ENCODE measurements around the gene R3HDM4.
"Not testable (repeated sequence)": the region's sequence is repeated elsewhere in the genome, so short reads cannot be mapped to it uniquely, and the experiment has no call there.

The R3HDM4 gene

GRCh38 chr19:871446-872265, 41.4 kb downstream of the R3HDM4 start:
- no peak for DNase-seq

DNA sequence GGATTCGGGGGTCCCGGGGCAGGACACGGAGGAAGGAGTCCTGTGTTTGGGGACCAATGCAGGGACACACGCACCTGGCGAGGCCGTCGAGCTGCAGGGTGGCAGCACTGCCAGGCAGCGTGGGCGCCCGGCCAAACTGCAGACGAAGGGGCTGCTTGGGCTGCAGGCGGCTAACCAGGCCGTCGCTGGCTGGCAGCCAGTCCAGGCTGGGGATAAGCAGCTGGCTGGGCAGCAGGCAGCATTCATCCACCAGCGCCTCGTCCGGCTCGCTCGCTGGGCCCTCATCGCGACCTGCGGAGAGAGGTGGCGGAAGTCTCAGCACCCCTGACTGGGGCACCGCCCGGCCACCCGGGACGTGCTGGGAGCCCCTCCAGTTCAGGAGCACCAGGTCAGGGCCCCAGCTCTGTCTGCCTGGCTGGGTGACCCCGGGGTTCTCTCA, 42.0 kb downstream of the R3HDM4 start:
- no peak for DNase-seq

GRCh38 chr19:870314-870713, 42.7 kb downstream of the R3HDM4 start:
- no peak for DNase-seq

DNA sequence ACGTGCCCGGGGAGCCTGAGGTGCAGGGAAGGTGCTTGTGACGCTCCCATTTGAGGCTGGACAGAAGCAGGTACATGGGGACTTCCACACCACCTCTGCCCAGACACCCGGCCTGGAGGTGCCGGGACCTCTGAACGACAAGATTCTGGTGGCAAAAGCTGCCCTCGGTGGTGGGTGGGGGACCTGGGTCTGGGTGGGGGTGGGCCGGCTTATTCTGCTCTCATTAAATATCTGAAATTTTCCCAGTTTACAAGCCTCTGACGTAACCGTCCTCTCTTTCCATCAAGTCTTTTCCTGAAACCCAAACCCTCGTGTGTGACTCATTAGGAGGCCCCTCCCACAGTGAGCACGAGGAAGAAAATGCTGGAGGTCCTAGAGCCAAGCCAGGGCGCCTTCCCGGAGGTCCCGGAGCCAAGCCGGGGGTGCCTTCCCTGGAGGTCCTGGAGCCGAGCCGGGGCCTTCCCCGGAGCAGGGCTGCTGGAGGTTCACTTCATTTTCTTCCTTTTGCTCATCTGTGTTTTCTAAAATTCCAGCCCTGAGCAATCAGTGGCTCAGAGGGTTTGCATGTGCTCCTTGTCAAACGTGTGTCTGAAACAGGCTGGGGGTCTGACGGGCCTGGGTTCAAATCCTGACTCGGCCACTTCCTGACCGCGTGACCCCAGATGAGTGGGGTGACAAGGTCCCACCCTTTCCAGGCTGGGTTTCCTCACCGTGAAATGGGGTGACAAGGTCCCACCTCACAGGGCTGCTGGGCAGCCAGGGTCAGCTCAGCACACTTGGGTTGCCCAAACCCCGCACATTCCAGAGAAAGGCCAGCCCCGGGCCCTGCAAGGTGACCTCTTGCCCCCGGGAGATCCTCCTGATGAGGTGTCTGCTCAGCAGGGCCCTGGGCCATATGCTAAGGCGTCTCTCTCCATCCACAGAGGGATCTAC, 43.5 kb downstream of the R3HDM4 start:
- DNase-seq = no peak

GRCh38 chr19:868458-869244, 44.4 kb downstream of the R3HDM4 start:
- no peak for DNase-seq

DNA sequence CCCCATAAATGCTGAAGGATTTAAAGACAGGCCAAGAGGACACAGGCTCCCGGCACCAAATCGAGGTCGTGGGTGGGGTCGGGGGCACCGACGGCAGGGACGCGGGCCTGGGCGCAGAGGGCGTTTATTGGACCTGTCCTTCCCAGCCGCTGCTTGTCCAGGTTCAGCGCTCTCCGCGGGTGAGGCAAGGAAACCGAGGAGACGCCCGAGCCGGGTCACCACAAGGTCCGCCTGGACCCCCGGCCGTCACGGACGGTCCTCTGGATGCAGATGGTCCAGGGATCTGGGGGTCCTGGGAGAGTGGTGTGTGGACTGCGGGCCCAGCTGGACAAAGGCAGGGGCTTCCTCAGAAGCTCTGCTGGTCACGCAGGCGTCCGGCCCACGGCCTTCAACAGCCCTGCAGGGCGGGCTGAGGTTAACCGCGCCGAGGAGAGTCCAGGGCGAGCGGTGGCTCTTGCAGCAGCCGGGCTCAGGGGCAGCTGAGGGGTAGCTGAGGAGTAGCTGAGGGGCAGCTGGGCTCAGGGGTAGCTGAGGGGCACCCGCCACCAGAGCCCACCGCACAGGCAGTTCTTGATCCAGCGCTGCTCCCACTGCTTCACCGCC, 45.1 kb downstream of the R3HDM4 start:
- DNase-seq = no peak

GRCh38 chr19:867301-867793, 45.7 kb downstream of the R3HDM4 start:
- DNase-seq = no peak

- DNase-seq = no peak
These were observed 46.2 kb downstream of the R3HDM4 start for GRCh38 chr19:866769-867300.

GRCh38 chr19:863315-863620, 49.8 kb downstream of the R3HDM4 start:
- DNase-seq = no peak

- peak; percentile 53 for DNase-seq
These were observed 50.3 kb downstream of the R3HDM4 start for GRCh38 chr19:862581-863314.

DNA sequence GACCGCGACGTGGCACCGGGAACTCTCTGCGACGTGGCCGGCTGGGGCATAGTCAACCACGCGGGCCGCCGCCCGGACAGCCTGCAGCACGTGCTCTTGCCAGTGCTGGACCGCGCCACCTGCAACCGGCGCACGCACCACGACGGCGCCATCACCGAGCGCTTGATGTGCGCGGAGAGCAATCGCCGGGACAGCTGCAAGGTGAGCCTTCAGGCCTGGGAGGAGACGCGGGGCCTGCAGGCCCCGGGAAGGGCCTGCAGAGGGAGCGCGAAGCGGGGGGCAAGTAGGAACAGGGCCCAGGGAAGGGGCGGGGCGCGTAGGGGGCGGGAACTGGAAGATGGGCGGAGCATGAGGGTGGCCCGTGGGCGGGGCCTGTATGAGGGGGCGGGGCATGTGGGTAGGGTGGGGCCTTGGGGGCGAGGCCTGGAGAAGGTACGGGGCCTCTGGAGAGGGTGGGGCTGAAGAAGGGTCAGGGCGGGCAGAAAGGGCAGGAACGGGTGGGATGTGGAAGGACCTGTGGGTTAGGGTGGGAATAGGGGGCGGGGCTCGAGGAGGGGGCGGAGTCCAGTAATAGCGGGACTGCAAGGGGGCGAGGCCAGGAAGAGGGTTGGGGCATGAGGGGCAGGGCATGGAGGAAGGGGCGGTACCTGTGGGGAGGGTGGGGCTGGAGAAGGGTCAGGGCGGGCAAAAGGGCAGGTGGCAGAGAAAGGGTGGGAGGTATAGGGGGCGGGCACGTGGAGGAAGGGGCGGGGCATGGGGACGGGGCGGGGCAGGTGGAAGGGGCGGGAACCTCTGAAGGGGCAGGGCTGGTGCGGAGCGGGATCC, 51.1 kb downstream of the R3HDM4 start:
- peak; percentile 19 for DNase-seq

DNA sequence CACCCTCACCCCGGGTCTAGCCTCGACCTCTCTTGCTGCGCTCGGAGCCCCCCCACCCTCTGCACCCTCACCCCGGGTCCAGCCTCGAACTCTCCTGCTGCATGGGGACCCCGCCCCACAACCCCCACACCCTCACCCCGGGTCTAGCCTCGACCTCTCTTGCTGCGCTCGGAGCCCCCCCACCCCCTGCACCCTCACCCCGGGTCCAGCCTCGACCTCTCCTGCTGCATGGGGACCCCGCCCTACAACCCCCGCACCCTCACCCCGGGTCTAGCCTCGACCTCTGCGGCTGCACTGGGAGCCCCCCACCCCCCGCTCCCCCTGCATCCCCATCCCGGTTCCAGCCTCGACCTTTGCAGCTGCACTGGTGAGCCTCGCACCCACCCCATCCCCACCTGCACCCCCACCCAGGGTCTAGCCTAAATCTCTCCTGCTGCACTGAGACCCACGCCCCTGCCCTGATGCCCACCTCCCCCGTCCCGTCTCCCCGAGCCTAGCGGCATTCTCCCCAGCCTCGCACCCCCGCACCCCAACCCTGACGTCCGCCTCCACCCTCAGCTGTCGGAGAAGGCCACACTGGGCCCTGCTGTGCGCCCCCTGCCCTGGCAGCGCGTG, 51.8 kb downstream of the R3HDM4 start:
- DNase-seq = no peak

DNA sequence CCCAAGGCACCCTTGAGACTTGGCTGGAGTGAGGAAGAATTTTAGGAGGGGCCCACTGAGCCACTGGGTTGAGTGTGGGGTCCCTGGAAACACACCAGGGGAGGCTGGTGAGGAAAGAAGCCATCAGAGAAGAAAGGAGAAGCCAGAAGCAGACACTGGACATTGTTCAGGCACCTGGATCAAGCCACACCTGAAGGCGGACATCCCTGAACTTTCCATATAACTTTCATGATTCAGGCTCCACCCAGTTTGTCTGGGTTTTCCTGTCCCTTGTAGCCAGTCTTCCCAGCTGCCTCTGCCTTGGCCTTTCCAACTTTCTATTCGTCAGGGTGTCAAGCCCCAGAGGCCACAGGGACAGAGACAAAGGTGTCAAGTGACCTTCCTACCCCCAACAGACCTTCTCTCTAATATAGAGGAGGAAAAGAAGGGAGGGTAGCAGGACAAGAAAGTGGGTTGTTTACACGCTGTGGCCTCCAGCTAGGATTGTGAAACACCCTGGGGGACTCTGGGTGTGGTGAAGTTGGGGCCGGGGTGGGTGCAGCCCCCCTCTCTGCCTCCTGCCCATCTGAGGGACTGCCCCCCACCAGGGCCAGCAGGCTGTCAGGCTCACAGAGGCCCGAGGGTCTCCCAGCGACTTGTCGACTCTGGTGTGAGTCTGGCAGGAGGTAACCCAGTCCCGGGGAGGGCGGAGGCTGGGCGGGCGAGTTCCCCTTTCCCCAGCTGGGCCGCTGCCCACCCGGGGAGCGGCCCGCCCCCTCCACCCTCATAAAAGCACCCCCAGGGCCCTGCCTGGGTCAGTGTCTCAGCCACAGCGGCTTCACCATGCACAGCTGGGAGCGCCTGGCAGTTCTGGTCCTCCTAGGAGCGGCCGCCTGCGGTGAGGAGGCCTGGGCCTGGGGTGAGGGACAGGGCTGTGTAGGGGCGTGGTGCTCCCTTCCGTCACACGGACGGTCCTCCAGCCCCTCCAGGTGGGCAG, 53.9 kb downstream of the R3HDM4 start, which contains the start of gene CFD:
CFD (plus strand) TSS at position 797 of the 976 bp plus-strand sequence; CDS start at position 823, 26 bp downstream.
- DNase-seq = no peak

DNA sequence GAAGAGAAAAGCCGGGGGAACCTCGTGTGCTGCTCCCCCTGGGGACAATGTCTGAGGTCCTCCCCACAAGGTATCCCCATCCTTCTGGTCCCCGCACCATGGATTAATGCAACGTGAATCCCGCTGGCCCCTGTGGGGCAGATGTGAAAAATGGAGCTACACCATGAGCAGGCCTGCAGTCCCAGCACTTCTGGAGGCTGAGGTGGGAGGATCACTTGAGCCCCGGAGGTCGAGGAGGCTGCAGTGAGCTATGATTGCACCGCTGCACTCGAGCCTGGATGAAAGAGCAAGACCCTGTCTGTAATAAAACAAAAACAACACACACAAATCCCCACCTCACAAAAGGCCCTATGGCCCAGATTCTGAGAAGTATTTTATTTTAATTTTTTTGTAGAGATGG, 54.7 kb downstream of the R3HDM4 start:
- no peak for DNase-seq

DNA sequence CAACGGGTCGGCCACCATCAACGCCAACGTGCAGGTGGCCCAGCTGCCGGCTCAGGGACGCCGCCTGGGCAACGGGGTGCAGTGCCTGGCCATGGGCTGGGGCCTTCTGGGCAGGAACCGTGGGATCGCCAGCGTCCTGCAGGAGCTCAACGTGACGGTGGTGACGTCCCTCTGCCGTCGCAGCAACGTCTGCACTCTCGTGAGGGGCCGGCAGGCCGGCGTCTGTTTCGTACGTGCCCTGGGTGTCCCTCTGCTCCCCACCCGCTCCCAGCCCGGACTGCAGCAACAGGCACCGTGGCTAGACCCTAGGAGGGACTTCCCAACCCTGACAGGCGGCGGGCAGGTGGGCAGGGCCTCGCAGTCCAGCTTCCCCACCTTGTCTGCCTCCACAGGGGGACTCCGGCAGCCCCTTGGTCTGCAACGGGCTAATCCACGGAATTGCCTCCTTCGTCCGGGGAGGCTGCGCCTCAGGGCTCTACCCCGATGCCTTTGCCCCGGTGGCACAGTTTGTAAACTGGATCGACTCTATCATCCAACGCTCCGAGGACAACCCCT, 57.4 kb downstream of the R3HDM4 start:
- DNase-seq = no peak

GRCh38 chr19:855142-855541, 57.9 kb downstream of the R3HDM4 start:
- DNase-seq = no peak

DNA sequence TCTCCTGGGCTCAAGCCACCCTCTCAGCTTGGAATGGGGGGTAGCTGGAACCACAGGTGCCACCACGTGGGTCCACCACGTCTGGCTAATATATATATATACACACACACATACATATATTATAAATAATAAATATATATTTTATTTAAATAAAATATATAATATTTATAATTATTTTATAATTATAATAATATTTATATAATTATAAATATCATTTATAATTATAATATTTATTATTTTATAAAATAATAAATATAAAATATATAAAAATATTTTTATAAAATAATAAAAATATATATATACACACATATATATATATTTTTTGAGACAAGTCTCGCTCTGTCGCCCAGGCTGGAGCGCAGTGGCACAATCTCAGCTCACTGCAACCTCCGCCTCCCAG, 58.5 kb downstream of the R3HDM4 start:
- DNase-seq = no peak

- DNase-seq = not testable (repeated sequence)
These were observed 59.3 kb downstream of the R3HDM4 start for GRCh38 chr19:853614-854220.
